ENCODE measurements around the gene DIP2B.
"Not testable (repeated sequence)": the region's sequence is repeated elsewhere in the genome, so short reads cannot be mapped to it uniquely, and the experiment has no call there.

DIP2B gene

DNA sequence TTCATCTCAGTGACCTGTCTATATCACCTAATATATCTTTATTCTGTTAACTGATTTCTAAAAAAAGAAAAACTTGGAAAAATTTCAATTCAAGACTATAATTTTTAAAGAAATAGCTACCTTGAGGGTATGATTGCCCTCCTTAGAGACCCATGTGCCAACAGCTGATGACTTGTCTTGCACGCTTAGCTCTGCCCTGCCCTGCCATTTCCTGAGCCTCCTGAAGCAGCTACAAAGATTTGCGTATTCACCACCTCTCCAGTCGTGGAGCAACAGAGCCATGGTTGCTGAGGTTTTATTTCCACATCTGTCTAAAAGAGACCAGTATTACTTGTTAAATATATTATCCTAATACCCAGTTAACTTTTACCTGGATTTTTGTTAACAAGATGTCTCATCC is 167.4 kb downstream of the DIP2B start:
- DNase-seq (ENCODE audit: low spot score in 2 of 2): no peak
- Mint-ChIP-seq H3K9me3 (no peaks in the 10 kb centered on the region), H3K36me3 (peaks cover 24% of the 10 kb centered on the region), H3K4me3 (no peak overlapping the region), H3K27ac (no peak overlapping the region), H3K4me1 (peaks cover 7% of the 10 kb centered on the region), H3K27me3 (no peaks in the 10 kb centered on the region)
- no peak for ATAC-seq (ENCODE audit: low read depth)

DNA sequence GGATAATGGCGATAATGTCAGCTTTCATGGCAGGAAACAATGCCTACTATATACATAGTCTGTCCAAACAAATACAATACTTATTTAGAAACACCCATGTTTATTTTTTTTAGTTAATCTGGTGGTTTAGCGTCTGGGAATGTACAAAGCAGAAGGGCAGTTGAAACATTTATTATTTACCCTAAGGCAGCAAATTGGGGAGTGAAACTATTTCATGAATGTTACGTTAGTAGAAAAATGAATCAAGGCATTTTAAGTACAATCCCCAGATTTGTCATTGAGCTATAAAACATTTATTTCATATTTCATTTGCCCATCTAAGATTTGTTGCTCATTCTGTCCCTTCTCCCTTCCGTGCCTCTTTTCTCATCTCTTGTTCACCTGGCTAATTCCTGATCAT is 172.0 kb downstream of the DIP2B start:
- Mint-ChIP-seq H3K36me3 (peaks cover 29% of the 10 kb centered on the region), H3K27ac (no peak overlapping the region), H3K27me3 (no peaks in the 10 kb centered on the region), H3K9me3 (no peaks in the 10 kb centered on the region), H3K4me3 (no peak overlapping the region), H3K4me1 (no peaks in the 10 kb centered on the region)
- DNase-seq (ENCODE audit: low spot score in 2 of 2) (no peak), ATAC-seq (ENCODE audit: low read depth) (no peak)

DNA sequence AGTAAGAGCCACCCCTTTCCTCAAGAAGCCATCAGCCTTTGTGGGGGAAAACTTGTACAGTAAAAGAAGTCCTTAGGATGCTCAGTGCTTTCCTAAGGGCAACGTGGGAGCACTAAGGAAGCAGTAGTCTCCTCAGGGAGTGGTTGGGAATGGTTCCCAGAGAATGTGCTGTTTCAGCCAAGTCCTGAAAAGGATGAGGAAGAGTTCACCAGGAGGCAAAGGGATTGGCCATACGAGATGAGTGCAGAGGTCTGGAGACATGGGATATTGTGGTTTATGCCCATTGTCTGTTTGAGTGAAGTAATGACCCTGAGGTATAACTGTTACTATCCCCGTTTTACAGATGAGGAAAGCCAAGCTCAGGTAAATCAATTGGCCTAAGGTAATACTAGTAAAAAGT is 173.1 kb downstream of the DIP2B start:
- peak overlapping the region; percentile 31 for H3K27ac Mint-ChIP-seq
- H3K36me3 Mint-ChIP-seq: peaks cover 28% of the 10 kb centered on the region
- no peaks in the 10 kb centered on the region for H3K4me1 Mint-ChIP-seq
- DNase-seq (ENCODE audit: low spot score in 2 of 2) (no peak), ATAC-seq (ENCODE audit: low read depth) (no peak)
- H3K27me3 Mint-ChIP-seq: no peaks in the 10 kb centered on the region
- no peaks in the 10 kb centered on the region for H3K9me3 Mint-ChIP-seq
- no peak overlapping the region for H3K4me3 Mint-ChIP-seq

DNA sequence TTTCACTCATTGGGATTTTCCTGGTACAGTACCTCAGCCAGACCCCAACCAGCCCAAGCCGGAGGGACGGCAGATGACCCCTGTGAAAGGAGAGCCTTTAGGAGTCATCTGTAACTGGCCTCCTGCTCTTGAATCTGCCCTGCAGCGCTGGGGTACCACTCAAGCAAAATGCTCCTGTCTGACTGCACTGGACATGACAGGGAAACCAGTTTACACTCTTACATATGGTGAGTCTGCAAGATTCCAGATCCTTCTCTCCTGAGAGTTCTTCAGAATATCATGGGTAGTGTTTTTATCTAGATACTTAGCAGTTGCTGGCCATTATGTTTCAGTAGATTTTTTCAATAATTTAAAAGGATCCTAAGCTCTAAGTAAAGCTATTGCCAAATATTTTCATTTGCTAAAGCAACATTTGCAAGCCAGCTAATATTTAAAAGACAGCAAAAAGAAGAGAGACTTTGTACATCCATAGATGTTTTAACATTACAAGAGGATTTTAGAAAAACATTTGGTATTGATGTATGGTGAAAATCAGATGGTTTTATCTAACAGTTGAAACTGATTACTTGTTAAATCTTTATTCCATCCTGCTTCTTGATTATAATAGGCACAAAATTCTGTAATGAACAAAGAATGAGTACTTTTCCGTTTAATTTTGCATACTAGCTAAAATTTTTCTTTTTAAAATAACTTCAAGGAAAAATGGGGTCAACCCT is 174.0 kb downstream of the DIP2B start:
- no peak overlapping the region for H3K27ac Mint-ChIP-seq

DNA sequence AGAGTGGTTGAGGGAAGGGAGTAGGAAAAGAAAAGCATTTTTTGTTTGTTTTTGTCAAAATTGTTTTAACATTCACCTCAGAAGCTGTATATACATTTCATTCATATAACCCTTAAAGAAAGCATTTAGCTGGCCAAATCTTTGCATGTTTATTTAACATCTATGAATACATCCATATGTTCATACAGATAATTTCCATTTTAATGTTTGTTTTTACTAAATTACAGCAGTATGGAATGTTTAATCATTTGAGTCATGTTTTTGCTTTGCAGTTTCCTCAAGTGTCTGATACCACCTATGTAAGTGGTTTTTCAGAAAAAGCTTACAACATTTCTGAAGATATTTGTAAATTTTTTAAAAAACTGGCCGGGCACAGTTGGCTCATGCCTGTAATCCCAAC is 174.8 kb downstream of the DIP2B start:
- no peaks in the 10 kb centered on the region for H3K9me3 Mint-ChIP-seq
- H3K27ac Mint-ChIP-seq: no peak overlapping the region
- H3K4me1 Mint-ChIP-seq: no peaks in the 10 kb centered on the region
- DNase-seq (ENCODE audit: low spot score in 2 of 2): no peak
- H3K36me3 Mint-ChIP-seq: peaks cover 29% of the 10 kb centered on the region
- ATAC-seq (ENCODE audit: low read depth): no peak
- H3K4me3 Mint-ChIP-seq: no peak overlapping the region
- H3K27me3 Mint-ChIP-seq: no peaks in the 10 kb centered on the region

More for the DNA sequence above, 174.0 kb downstream of the DIP2B start:
- no peak for ATAC-seq (ENCODE audit: low read depth)
- Mint-ChIP-seq H3K27me3 (no peaks in the 10 kb centered on the region), H3K4me1 (no peaks in the 10 kb centered on the region), H3K4me3 (no peak overlapping the region), H3K9me3 (no peaks in the 10 kb centered on the region), H3K36me3 (peaks cover 30% of the 10 kb centered on the region)
- no peak for DNase-seq (ENCODE audit: low spot score in 2 of 2)

DNA sequence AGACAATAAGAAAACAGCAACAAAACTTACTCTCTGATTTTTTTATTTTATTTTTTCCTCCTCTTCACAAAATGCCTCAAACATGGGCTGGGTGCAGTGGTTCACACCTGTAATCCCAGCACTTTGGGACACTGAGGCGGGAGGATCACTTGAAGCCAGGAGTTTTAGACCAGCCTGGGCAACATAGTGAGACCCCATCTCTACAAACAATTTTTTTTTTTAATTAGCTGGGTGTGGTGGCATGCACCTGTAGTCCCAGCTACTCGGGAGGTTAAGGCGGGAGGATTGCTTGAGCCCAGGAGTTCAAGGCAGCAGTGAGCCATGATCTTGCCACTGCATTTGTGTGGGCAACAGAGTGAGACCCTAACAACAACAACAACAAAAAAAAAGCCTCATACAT is 176.3 kb downstream of the DIP2B start:
- not testable (repeated sequence) for DNase-seq (ENCODE audit: low spot score in 2 of 2); H3K27me3 Mint-ChIP-seq; H3K4me1 Mint-ChIP-seq; ATAC-seq (ENCODE audit: low read depth); H3K9me3 Mint-ChIP-seq; H3K27ac Mint-ChIP-seq; H3K4me3 Mint-ChIP-seq
- H3K36me3 Mint-ChIP-seq: peaks cover 26% of the 10 kb centered on the region

DNA sequence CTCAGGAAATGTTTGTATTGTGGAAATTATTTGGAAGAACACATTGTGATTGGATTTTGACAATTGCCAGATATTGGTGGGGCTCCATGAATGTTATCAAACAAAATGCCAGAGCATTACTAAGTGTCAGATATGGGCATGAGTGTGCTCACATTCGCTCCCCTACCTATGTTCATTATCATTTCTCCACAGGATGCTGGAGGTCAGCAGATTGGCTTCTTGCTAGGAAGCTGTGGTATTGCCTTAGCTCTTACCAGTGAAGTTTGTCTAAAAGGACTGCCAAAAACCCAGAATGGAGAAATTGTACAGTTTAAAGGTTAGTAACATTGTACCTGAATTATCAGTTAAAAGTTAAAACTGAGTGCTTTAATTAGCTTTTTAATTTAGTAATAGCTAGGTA is 180.9 kb downstream of the DIP2B start:
- Mint-ChIP-seq H3K36me3 (peaks cover 35% of the 10 kb centered on the region), H3K27ac (no peak overlapping the region), H3K27me3 (no peaks in the 10 kb centered on the region), H3K9me3 (no peaks in the 10 kb centered on the region), H3K4me3 (no peak overlapping the region), H3K4me1 (no peaks in the 10 kb centered on the region)
- no peak for DNase-seq (ENCODE audit: low spot score in 2 of 2)
- no peak for ATAC-seq (ENCODE audit: low read depth)

- H3K36me3 Mint-ChIP-seq: peaks cover 35% of the 10 kb centered on the region
- no peak for ATAC-seq (ENCODE audit: low read depth)
- H3K4me3 Mint-ChIP-seq: no peak overlapping the region
These were observed 181.6 kb downstream of the DIP2B start for GRCh38 chr12:50686406-50686805.

GRCh38 chr12:50686976-50687375 is 182.2 kb downstream of the DIP2B start:
- H3K27ac Mint-ChIP-seq: peak overlapping the region; percentile 24
- H3K4me1 Mint-ChIP-seq: no peaks in the 10 kb centered on the region
- DNase-seq (ENCODE audit: low spot score in 2 of 2): no peak
- no peak for ATAC-seq (ENCODE audit: low read depth)
- H3K4me3 Mint-ChIP-seq: no peak overlapping the region
- H3K36me3 Mint-ChIP-seq: peaks cover 35% of the 10 kb centered on the region
- H3K9me3 Mint-ChIP-seq: no peaks in the 10 kb centered on the region
- no peaks in the 10 kb centered on the region for H3K27me3 Mint-ChIP-seq

More at GRCh38 chr12:50686406-50686805, 181.6 kb downstream of the DIP2B start:
- Mint-ChIP-seq H3K27me3 (no peaks in the 10 kb centered on the region), H3K27ac (no peak overlapping the region), H3K4me1 (no peaks in the 10 kb centered on the region), H3K9me3 (no peaks in the 10 kb centered on the region)
- no peak for DNase-seq (ENCODE audit: low spot score in 2 of 2)

DNA sequence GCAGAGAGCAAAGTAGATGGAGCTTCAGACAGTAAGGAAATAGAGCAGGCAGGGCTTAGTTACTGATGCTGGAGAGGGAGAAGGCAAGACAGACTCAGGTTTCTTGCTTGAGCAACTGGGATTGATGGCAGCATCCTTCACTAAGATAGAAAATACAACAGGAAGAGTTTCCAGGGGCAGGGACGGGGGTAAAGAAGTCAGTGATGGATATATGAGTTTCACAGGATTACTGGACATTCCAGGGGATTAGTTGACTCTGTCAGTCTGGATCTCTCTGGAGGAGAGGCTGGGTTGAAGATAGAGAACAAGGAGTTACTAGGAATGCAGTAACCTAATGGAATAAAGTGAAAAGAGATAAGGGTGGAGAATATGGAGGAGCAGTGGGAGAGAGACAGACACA is 184.7 kb downstream of the DIP2B start:
- Mint-ChIP-seq H3K27ac (peak overlapping the region; percentile 4), H3K9me3 (no peaks in the 10 kb centered on the region), H3K27me3 (no peaks in the 10 kb centered on the region), H3K36me3 (peaks cover 30% of the 10 kb centered on the region), H3K4me1 (no peaks in the 10 kb centered on the region), H3K4me3 (no peak overlapping the region)
- ATAC-seq (ENCODE audit: low read depth) (no peak), DNase-seq (ENCODE audit: low spot score in 2 of 2) (no peak)

DNA sequence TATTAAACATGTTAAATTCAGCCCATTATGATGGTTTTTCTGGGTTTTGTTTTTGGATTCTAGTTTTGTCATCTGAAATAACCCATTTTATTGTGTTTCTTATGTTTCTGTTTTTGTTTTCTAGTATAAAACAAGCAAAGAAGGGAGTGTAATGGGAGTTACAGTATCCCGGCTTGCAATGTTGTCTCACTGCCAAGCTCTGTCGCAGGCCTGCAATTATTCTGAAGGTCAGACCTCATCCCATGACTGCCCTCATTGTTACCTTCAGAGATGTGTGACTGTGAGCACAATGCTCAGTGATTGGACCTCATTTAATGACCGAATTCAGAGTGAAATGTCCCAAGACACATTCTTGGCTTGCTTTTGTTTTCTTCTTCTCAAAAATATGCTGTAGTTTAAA is 186.1 kb downstream of the DIP2B start:
- H3K27me3 Mint-ChIP-seq: no peaks in the 10 kb centered on the region
- ATAC-seq (ENCODE audit: low read depth) (no peak), DNase-seq (ENCODE audit: low spot score in 2 of 2) (no peak)
- no peaks in the 10 kb centered on the region for H3K4me1 Mint-ChIP-seq
- H3K9me3 Mint-ChIP-seq: no peaks in the 10 kb centered on the region
- H3K36me3 Mint-ChIP-seq: peaks cover 34% of the 10 kb centered on the region
- no peak overlapping the region for H3K4me3 Mint-ChIP-seq
- no peak overlapping the region for H3K27ac Mint-ChIP-seq

DNA sequence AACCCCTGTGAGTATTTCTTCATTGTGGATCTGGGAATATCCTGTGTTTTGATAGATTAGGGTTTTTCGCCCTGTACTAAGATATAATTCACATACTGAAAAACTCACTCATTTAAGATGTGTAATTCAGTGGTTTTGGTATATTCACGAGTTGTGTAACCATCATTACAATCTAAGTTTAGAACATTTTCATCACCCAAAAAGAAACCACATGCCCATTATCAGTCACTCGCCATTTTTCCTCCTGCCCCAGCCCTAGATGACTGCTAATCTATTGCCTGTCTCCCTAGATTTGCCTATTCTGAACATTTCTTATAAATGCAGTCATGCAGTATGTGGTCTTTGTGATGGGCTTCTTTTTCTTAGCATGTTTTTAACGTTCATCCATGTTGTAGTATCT is 191.2 kb downstream of the DIP2B start:
- Mint-ChIP-seq H3K27ac (peak overlapping the region; percentile 23), H3K27me3 (no peaks in the 10 kb centered on the region), H3K4me3 (no peak overlapping the region), H3K4me1 (no peaks in the 10 kb centered on the region), H3K36me3 (peaks cover 37% of the 10 kb centered on the region), H3K9me3 (no peaks in the 10 kb centered on the region)
- no peak for DNase-seq (ENCODE audit: low spot score in 2 of 2)
- ATAC-seq (ENCODE audit: low read depth): no peak

- DNase-seq (ENCODE audit: low spot score in 2 of 2): no peak
- H3K27ac Mint-ChIP-seq: peak overlapping the region; percentile 23
- H3K9me3 Mint-ChIP-seq: no peaks in the 10 kb centered on the region
- no peaks in the 10 kb centered on the region for H3K27me3 Mint-ChIP-seq
- H3K4me3 Mint-ChIP-seq: no peak overlapping the region
- ATAC-seq (ENCODE audit: low read depth): no peak
- H3K4me1 Mint-ChIP-seq: no peaks in the 10 kb centered on the region
- H3K36me3 Mint-ChIP-seq: peaks cover 37% of the 10 kb centered on the region
These were observed 192.1 kb downstream of the DIP2B start for GRCh38 chr12:50696931-50697330.

GRCh38 chr12:50699154-50699553 is 194.4 kb downstream of the DIP2B start:
- no peak overlapping the region for H3K27ac Mint-ChIP-seq
- H3K36me3 Mint-ChIP-seq: peaks cover 34% of the 10 kb centered on the region
- DNase-seq (ENCODE audit: low spot score in 2 of 2): no peak

DNA sequence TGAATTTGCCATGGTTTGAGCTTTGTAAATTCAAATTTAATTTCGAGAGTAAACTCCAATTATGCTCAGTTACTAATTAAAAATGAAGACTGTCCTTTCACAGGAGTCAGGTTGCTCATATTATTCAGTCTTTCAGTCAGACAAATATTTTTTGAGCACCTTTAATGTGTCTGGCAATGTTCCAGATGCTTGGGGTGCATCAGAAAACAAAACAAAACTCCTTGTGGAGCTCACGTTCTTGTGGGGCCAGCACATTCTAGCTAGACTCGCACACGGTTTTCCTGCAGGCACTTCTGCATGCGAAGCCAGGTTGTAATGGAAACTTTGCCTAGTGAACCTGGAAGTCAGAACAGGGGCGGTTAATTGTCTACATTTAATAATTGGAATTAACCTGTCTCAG is 195.2 kb downstream of the DIP2B start:
- no peak overlapping the region for H3K4me3 Mint-ChIP-seq
- H3K36me3 Mint-ChIP-seq: peaks cover 38% of the 10 kb centered on the region
- DNase-seq (ENCODE audit: low spot score in 2 of 2): no peak
- no peaks in the 10 kb centered on the region for H3K9me3 Mint-ChIP-seq
- ATAC-seq (ENCODE audit: low read depth): no peak
- H3K4me1 Mint-ChIP-seq: no peaks in the 10 kb centered on the region
- H3K27me3 Mint-ChIP-seq: no peaks in the 10 kb centered on the region
- no peak overlapping the region for H3K27ac Mint-ChIP-seq

More at GRCh38 chr12:50699154-50699553, 194.4 kb downstream of the DIP2B start:
- Mint-ChIP-seq H3K4me3 (no peak overlapping the region), H3K27me3 (no peaks in the 10 kb centered on the region), H3K4me1 (no peaks in the 10 kb centered on the region), H3K9me3 (no peaks in the 10 kb centered on the region)
- no peak for ATAC-seq (ENCODE audit: low read depth)
